Ishikawa (cell line): ENCODE measurements around the gene RNLS.

Experiments
- EGR1 ChIP-seq: IDR thresholded peaks from 2 replicates; pipeline ENCODE4 v1.6.1; 2012
- EP300 ChIP-seq: IDR thresholded peaks from 2 replicates; pipeline ENCODE4 v1.6.1; 2012; ENCODE audit warnings: borderline replicate concordance
- RAD21 ChIP-seq: IDR thresholded peaks from 2 replicates; pipeline ENCODE4 v1.6.1; 2012; ENCODE audit warnings: low read depth
- YY1 ChIP-seq: IDR thresholded peaks from 2 replicates; pipeline ENCODE4 v1.6.1; 2012; ENCODE audit warnings: low read depth

DNA sequence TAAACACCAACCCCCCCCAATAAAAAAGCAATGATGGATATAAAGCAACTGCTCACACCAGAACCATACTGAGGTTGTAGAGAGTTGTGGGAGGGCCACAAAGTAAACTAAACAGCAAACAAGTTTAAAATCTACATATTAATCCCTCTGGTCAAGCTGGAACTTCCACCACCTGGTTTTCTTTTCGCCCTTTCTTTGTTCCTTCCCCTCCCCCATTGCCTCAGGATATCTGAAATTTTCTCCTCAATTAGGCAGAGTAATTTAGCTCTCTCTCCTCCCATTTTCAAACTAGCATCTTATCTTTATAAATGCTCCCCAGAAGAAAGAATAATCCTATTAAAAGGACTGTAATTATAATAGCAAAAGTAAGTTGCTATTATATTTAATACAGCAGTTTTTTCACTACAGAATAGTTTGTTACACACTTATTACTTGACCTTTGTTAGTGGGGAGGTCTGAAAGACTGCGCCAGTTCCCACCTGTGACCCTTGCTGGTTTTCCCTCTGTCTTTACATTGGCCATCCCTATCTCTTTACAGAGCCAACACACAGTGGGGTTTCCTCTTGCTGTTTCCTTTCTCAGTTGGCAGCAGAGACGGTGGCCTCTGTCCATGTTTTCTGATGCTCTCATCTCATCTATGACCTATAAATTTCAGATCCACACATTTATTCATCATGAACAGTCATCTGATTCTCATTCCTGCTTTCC is 235.4 kb downstream of the RNLS start:
- TF ChIP-seq RAD21 (no peak), EP300 (no peak), EGR1 (no peak), YY1 (no peak)
